ENCODE data around the gene KCNK15.
"Not testable (repeated sequence)": the region's sequence is repeated elsewhere in the genome, so short reads cannot be mapped to it uniquely, and the experiment has no call there.

Gene KCNK15

DNA sequence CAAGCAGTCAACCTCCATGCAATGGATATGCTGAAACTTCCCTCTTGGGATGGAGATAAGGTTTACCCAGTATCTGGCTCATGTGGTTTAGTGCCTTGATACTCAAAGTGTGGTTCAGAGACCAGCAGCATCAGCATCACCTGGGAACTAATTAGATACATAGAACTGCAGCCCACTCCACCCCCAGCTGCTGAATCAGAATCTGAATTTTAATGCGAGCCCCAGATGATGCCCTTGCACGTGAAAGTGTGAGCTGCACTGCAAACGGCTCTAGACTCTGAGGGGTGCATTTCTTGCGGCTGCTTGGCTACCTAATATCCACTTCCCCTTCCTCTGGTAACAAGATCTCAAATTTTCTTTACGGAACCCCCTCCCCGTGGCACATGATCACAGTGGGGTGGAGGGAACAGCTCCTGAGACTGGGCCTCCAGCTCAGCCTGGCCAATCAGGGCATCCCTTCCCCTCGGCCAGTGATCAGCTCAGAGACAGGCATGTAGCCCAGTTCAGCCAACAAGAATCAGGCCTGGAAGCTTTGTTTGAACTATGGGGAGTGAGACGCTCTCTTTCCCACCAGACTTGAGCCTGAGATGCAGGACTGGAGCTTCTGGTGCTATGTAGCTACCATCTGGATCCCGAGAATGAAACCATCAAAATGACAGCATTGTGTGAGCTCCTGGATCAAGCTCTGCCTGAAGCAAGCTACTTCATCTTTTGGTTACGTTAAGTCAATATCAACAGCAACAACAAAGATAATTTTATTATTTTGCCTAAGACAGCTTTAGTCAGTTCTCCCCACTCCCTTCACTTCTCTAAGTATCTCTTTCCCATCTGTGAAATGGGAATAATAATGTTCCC lies 12.8 kb downstream of the KCNK15 start:
- no peak for DNase-seq (ENCODE audit: low read depth in 2 of 2)

DNA sequence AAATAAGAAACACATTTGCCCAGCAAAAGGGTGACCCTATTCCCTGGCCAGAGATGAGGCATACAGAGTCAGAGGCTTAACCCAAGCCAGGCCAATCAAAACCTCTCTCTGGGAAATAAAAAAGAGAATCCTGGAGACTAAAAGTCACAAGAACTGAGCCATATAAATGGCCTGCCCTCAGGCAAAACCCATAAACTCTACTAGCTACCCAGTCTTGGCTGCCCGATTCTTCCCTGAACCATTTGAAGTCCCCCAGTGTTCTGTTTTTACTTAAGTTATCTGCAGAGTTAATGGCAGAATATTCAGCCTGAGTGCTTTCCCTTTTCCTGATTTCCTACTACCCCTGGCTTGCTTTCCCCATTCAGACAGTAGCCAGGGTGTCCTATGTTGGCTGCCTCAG lies 13.9 kb downstream of the KCNK15 start:
- DNase-seq (ENCODE audit: low read depth in 2 of 2), result no peak

DNA sequence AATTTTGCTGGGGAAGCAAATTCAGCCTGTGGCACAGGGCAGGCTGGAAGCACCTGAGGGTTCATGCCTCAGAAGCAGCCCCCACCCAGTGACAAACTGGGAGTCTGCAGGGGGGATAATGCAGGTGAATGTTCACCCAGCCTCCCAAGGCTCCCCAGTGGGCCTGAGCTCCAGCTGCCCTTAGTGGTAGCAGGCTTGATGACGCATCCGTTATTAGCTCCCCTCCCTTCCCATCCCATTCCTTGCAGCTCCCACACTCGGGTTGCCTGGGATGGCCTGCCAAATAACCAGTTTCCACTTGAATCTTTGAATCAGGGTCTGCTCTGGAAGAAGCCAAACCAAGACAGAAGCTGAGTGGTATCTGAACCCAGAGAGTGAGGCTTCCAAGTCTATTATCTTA lies 15.8 kb downstream of the KCNK15 start:
- DNase-seq (ENCODE audit: low read depth in 2 of 2), result no peak

DNA sequence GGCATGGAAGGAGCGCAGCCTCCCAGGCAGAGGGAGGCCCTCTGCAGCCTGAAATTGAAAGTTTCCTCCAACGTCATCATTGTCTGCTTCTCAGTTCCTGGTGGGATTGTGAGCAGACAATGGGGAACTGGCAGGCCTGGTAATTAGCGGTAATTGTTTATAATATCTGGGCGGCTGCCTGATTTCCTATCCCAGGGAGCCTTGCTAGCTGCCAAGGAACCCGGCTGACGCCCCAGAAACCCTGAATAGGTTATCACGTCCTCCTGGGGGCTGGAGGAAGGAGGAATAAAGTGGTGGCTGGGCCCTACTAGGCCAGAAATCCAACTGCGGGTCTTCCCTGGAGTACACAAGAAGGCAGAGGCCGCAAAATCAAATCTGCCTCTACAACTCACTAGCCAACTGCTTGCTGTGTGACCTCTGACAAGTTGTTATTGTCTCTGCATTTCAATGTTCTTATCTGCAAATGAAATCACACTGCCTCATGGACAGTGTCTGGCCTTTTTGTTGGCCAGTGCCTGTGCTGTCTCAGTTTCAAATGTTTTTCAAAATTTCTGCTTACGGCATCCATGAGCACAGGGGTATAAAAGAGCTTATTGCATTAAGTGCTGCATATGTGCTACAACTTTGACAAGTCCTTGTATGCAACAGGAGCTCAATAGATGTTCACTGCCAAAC lies 16.9 kb downstream of the KCNK15 start:
- DNase-seq (ENCODE audit: low read depth in 2 of 2), result no peak

DNA sequence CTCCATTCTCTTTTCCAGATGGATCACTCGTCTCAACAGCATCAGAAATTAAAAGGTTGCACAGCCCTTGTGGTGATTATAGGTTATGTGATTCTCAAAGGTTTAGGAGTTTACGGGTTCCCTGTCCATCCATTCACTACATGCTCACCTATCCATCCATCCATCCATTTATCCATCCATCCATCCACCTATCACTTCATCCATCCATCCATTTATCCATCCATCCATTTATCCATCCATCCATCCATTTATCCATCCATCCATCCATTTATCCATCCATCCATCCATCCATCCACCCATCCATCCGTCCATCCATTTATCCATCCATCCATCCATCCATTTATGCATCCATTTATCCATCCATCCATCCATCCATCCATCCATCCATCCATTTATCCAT lies 18.1 kb downstream of the KCNK15 start:
- not testable (repeated sequence) for DNase-seq (ENCODE audit: low read depth in 2 of 2)

DNA sequence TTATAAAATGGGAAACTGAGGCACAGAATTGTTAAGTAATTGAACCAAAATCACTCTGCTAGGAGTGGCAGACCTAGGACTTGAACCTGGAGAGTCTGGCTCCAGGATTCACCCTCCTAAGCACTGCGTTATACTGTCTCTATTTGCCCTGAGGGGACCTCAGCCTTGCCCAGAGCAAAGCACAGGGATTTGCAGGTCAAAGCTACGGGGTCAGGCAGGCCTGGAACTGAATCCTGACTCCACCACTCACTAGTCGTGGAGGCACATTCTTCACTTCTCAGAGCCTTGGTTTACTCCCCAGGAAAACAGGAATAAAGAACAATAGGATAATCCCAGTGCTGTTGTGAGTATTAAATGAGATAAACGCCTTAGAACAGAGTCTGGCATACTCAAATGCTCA lies 19.4 kb downstream of the KCNK15 start:
- no peak for DNase-seq (ENCODE audit: low read depth in 2 of 2)

DNA sequence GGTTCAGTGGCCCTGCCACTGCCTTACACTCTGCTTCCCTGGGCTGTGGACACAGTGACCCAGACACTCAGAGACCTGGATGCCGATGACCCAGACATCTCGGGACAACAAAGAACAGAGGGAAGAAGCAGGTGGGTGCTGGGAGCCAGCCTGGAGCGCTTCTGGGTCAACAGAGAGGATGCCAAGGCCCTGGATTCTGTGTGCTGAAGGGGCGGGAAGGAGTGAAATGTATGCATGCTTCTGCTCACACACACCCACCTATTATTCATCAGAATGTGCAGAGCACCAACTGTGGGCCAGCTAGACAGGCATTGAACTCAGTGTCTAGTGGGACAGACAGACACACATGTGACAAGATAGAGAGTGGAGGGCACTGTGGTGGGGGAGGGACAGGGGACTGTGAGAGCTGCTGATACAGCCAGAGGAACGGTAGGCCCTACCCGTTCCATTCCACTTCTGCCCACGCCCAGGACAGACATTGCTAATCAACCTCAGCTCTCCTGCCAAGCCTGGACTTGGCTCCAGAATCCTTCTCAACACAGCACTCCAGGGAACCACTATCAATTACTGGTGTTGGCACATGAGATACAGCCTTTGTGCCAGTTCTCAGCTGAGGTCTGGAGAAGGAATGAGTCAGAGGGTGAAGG lies 20.2 kb downstream of the KCNK15 start:
- DNase-seq (ENCODE audit: low read depth in 2 of 2), result no peak

DNA sequence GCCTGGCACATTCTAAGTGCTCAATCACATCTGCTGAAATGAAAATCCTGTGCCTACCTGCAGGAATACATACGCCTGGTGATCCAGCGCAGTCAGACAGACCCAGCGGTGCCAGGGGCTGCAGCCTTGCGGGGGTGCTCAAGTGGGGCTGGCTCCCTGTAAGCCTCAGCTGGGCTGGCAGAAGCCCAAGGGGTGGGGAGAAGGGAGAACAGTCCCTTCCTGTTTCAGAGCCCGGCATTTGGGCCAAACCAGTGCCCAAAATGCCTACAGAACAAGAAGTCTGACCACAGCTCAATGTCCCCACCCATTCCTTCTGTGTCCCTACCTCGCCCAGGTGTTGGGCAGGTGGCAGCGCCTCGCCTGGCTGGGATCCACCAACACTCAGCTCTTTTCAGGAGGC lies 22.6 kb downstream of the KCNK15 start:
- no peak for DNase-seq (ENCODE audit: low read depth in 2 of 2)

DNA sequence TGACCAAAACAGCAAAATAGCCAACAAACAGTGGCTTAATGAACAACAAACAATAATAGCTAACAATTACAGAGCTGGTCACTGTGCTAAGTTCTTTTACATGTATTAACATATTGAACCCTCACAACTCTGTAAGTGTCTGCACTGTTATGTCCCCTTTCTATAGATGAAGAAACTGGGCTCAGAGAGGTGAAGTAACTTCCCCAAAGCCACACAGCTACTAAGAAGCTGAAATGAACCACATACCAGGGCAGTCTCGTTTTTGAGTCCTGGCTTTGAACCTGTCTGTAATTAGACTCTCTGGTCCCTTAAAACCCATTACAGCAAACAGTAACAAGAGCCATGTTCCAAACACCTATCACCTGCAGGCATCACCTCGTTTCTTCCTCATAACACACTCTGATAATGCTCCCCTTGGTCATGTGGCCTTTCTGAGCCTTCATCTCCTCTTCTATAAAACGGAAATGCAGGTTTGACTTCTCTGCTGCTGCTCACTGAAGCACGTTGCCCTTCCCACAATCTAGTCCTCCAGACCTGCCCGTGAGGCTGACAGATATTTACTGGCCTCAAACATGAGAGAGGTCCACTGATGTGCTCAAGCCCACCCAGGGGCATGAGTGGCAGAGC lies 23.3 kb downstream of the KCNK15 start:
- DNase-seq (ENCODE audit: low read depth in 2 of 2), result no peak

DNA sequence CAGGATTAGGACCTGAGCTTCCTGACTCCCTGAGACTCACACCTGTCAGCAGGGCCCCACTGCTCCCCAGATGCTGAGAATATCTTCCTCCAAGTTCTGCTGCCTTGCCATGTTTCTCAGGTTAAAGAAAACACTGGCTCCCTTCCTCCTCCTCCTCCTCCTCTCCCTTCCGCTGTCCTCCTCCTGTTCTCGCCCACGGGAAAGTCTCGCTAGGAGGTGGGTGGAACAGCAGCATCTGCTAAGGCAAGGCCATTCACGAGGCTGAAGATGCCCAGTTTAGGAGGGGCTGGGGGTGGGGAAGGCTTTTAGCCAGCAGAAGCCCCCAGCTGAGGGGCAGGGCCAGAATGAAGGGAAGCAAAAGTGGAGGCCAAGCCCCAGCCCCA lies 23.8 kb downstream of the KCNK15 start:
- DNase-seq (ENCODE audit: low read depth in 2 of 2), result no peak

DNA sequence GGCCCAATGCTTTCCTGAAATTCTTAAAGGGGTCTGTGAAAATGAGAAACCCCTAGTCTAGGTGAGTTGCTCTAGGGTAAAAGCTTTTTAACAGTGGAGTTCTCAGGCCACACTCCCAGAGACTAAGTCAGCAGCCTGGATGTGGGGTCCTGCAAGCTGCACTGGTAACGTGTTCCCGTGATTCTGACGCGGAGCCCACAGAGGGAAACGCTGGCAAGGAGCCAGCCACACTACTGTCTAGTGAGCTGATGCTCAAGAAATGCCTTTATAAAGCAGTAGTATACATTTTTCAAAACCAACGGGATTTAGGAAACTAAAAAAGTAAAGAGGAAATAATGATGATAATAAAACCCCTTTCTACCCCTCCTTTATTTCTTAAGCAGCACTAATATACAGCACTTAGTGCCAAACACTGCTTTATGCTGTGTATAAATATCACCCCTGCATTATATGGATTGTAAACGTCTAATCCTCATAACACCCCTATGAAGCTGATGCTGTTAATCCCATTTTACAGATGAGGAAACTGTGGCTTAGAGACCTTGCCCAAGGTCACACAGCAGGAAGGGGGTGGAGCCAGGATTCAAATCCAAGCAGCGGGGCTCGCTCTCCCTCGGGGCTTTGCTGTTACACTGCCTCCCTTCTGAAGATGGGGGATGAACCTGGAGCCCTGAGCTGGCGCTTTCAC lies 25.0 kb downstream of the KCNK15 start:
- DNase-seq (ENCODE audit: low read depth in 2 of 2), result no peak

DNA sequence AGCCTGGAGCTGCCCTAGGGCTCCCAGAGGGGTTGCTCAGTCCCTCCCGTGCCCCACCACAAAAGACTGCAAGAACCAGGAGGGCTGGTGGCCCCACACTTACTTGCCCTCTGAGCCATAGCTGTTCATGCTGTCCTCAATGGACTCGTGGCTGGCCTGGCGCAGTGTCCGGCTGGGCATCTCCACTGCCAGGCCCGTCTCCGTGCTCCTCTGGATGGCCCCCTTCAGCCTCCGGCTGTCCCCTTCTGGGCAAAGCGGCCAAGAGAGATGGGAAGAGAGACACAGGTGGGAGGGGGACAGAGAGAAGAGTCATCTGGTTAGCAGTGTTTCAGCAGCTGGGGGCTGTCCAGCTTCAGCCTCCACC lies 25.5 kb downstream of the KCNK15 start:
- DNase-seq (ENCODE audit: low read depth in 2 of 2), result no peak

DNA sequence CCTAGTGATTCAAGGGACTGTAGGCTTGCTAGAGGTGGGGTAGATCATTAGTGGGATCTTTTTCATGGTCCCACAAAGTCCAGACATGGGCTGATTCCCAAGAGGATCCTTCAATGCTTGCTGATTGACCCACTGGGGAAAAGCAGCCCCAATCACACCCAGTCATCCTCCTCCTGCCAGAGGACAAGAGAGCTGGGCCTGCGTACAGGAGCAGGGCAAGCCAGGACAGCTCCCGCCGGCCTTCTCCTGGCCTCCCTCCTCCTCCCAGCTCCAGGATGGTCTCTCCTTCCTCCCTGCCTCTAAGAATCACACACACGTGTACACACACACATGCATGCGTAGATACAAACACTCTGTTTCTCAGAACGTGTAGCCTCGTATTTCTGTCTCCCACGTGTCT lies 27.0 kb downstream of the KCNK15 start:
- no peak for DNase-seq (ENCODE audit: low read depth in 2 of 2)

DNA sequence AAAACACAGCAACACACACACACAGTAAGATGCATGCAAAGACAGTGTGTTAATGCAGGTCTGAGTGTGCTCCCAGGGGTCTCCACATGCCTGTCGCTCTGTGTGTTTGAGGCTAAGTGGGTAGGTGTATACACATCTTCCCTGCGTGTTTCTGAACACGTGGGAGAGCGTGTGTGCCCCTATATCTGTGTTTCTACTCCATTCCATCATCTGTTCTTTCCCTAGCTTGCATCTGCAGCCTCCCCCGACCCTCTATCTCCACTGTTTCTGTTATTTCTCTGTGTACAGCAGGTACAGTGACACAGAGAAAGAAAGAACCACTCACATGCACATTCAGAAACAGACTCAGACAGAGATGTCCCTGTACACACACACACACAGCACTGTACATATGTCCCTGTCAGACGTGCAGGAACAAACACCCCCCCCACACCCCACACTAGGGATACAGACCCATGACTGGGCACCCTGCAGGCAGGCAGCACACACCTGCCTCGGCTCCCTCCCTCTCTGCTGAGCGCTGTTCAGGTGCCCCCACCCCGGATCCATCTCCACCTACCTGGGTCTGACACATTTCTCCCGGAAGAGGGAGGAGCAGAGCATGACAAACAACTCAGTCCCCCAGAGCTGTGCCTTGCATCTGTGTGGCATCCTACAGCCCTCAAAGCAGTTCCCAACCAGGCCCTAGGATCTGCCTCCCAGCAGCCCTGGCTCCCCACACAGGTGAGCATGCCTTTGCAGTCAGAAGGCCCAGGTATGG lies 27.6 kb downstream of the KCNK15 start:
- no peak for DNase-seq (ENCODE audit: low read depth in 2 of 2)

DNA sequence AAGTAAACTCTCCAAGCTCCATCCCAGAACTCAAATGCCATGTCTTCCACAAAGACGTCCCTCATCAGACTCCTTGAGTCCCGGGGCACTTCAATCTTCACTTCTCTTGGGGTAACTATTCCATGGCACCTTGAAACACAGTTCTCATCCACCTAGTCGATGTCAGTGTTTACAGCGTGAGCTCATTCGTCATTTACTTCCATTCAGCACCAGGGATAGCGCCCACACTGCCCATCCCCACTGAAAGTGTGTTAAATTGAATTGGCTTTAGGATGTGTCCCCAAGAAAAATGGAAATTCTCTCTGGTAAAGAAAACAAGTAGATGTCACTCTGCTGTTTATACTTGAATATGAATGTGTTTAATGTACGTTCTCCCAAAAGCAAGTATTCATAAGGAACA lies 31.3 kb downstream of the KCNK15 start:
- no peak for DNase-seq (ENCODE audit: low read depth in 2 of 2)

DNA sequence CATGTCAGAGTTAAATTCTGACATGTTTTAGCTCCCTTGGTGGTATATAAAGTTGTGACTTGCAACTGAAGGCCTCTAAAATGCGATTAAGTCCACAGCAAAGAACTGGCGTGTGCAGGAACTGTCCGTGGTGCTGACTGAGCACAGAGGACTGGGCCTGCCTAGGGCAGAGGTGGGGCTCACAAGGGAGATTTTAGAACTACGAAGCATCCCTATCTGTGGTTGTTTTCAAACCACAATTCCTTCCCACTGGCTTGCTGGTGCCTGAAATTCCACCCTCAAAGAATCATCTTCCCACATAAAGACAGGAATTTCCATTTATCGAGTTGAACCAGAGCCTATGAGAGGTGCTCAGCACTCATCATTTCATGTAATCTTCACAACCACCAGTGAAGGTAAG lies 34.6 kb downstream of the KCNK15 start:
- no peak for DNase-seq (ENCODE audit: low read depth in 2 of 2)

DNA sequence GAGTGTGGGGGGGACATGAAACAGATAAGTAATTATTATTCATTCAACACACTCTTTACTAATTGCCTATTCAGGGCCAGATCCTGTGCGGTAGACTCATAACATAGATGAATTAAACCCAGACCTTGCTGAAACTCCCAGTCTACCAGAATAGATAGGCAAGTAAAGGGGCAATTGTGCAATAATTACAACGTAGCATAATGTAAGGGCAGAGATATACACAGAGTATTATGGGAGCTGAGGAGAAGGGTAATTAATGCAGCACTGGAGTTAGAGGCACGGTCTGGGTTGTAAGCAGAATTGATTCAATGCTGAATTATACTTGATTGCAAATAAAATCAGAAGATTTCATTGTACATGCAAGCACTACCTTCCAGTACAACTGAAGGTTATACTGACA lies 35.5 kb downstream of the KCNK15 start:
- DNase-seq (ENCODE audit: low read depth in 2 of 2), result no peak

DNA sequence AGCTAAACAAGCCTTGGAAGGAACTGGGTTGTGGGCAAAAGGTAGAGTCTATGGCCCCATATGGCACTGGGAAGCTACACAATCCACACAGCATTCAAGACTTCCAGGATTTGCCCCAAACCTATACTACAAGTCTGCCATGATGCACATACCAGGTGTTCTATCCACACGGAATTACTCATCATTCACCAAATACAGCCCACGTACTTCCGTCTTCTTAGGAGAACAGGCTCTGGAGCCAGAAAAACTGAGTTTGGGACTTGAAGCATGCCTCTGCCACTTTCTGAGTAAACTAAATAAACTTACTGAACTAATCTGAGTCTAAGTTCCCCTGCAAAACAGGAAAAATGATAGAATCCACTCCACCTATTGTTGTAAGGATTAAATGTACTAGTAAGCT lies 36.1 kb downstream of the KCNK15 start:
- no peak for DNase-seq (ENCODE audit: low read depth in 2 of 2)

DNA sequence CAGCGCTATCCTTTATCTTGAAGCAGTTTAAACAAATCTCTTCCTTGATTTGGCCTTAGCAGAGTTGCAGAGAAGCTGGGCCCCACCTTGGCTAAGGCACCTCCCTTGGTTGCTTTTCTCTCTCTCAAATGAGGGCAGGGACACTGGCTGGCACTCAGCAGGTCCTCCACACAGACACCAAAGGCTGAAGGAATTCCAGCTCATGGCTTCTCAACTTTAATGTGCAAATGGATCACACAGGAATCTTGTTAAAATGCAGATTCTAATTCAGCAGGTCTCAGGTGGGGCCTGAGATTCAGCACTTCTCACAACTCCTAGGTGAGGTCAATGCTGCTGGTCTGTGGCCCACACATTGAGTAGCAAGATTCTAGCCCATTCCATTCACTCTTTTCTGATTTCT lies 39.0 kb downstream of the KCNK15 start:
- no peak for DNase-seq (ENCODE audit: low read depth in 2 of 2)

DNA sequence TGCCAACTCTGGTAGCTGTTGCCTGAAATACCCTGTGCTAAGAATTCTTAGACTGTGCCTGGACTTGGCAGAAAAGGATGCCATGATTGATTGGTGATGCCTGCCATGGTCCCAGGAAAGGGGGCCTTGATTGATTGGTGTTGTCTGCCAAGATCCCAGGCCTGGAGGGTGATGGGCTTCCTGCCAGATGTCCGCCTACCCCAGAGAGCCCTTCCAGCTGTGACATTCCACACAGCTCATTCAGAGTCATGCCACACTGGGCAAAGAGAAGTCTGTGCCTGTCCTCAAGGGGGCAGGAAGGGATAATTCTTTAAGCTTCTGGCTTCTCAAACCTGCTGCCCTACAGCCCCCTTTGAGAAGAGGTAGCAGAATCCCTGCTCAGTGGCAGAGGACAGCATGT lies 40.1 kb downstream of the KCNK15 start:
- DNase-seq (ENCODE audit: low read depth in 2 of 2), result no peak

DNA sequence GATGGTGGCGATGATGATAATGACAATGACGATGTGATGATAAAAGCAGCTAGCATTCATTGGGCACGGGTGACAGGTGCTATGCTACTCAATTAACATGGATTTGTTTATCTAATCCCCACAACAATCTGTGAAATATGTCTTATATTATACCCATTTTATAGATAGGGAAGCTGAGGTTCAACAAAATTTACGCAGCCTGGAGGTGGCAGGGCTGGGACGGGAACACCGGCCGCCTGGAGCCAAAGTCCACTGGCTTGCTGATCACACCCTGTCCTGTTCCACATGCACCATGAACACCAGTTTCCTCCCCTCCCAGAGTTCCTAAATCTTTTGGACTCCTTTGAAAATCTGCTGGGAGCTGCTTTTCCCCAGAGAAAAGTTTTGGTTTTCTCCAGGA lies 41.6 kb downstream of the KCNK15 start:
- no peak for DNase-seq (ENCODE audit: low read depth in 2 of 2)
